H1 (cell line): Measurements from ENCODE around the gene RASAL1.

Experiments used
- ASH2L ChIP-seq: fragments of 200-600, 300-600 bp; sonication (generic); IDR thresholded peaks from one replicate; pipeline ENCODE4 v1.7.1; 2017; ENCODE audit warnings: low read length
- CHD1 ChIP-seq: IDR thresholded peaks from 2 replicates; pipeline ENCODE4 v1.6.1; 2012; ENCODE audit warnings: low read depth, low read length, improper control_type of control experiment
- CREB1 ChIP-seq: IDR thresholded peaks from 2 replicates; pipeline ENCODE4 v1.6.1; 2012; ENCODE audit warnings: inconsistent platforms
- EZH2 ChIP-seq: fragments of 200-600 bp; sonication (generic); IDR thresholded peaks from 2 replicates; pipeline ENCODE4 v1.7.1; 2012; ENCODE audit warnings: low read depth, mild to moderate bottlenecking, moderate library complexity, low read length, inconsistent platforms; ENCODE audit not compliant: severe bottlenecking
- FOSL1 ChIP-seq: IDR thresholded peaks from 2 replicates; pipeline ENCODE4 v1.6.1; 2011; ENCODE audit warnings: mild to moderate bottlenecking, low read depth, low read length, moderate library complexity; ENCODE audit not compliant: insufficient read depth
- POLR2AphosphoS5 ChIP-seq: IDR thresholded peaks from 2 replicates; pipeline ENCODE4 v1.6.1; 2011; ENCODE audit warnings: low read depth, low read length
- SP1 ChIP-seq: IDR thresholded peaks from 2 replicates; pipeline ENCODE4 v1.6.1; 2011; ENCODE audit warnings: low read depth, low read length
- YY1 ChIP-seq: IDR thresholded peaks from 2 replicates; pipeline ENCODE4 v1.6.1; 2011; ENCODE audit warnings: low read depth, mild to moderate bottlenecking, low read length
- TF ChIP-seq, protein P1 (sequence below), 3 experiments: IDR thresholded peaks; 1 replicate in 2 of 3; 2 replicates in 1 of 3; pipeline versions ENCODE4 v1.5.1 to v1.6.1; 2011; ENCODE audit warnings: low read length in 3 of 3, mild to moderate bottlenecking in 3 of 3, inconsistent platforms in 2 of 3, low read depth in 1 of 3, moderate library complexity in 1 of 3; ENCODE audit not compliant: insufficient read depth in 1 of 3; ENCODE audit errors: control extremely low read depth in 1 of 3

DNA sequence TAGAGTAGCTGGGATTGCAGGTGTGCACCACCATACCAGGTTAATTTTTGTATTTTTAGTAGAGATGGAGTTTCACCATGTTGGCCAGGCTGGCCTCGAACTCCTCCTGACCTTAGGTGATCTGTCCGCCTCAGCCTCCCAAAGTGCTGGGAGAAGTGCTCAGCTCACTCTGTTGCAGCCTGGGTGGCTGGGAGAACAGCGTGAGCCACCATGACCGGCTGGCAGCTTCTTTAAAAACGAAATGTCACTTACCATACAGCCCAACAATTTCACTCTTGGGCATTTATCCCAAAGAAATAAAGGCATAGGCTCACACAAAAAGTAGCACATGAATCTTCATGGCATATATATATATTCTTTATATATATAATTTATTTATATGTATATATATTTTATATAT is 9.2 kb upstream of the RASAL1 start:
- TF ChIP-seq, protein P1, sequence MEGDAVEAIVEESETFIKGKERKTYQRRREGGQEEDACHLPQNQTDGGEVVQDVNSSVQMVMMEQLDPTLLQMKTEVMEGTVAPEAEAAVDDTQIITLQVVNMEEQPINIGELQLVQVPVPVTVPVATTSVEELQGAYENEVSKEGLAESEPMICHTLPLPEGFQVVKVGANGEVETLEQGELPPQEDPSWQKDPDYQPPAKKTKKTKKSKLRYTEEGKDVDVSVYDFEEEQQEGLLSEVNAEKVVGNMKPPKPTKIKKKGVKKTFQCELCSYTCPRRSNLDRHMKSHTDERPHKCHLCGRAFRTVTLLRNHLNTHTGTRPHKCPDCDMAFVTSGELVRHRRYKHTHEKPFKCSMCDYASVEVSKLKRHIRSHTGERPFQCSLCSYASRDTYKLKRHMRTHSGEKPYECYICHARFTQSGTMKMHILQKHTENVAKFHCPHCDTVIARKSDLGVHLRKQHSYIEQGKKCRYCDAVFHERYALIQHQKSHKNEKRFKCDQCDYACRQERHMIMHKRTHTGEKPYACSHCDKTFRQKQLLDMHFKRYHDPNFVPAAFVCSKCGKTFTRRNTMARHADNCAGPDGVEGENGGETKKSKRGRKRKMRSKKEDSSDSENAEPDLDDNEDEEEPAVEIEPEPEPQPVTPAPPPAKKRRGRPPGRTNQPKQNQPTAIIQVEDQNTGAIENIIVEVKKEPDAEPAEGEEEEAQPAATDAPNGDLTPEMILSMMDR (IDR thresholded peaks at IDR 0.05; ENCODE audit: control extremely low read depth in 1 of 3, insufficient read depth in 1 of 3, low read depth in 1 of 3, low read length in 3 of 3): no peak
- no peak for TF ChIP-seq ASH2L
- TF ChIP-seq CREB1: no peak
- TF ChIP-seq EZH2: no peak
- TF ChIP-seq FOSL1: no peak
- no peak for TF ChIP-seq POLR2AphosphoS5
- TF ChIP-seq YY1: no peak
- no peak for TF ChIP-seq CHD1
- TF ChIP-seq SP1: no peak
